HEK293 (cell line): ENCODE results near the gene SF1.
A peak's percentile ranks its signal among the peaks of the same experiment; 100 is the strongest.

Experiments
- AEBP2 ChIP-seq: fragments of 450-650 bp; formaldehyde crosslinking; IDR thresholded peaks from 2 replicates; pipeline ENCODE4 v1.5.1; 2016; ENCODE audit warnings: missing biosample characterization, missing genetic modification characterization, borderline replicate concordance
- BCL11A ChIP-seq: fragments of 450-650 bp; formaldehyde crosslinking; IDR thresholded peaks from 2 replicates; pipeline ENCODE4 v1.5.1; 2016; ENCODE audit warnings: low read depth, missing biosample characterization, missing genetic modification characterization
- GLIS1 ChIP-seq: fragments of 450-650 bp; formaldehyde crosslinking; IDR thresholded peaks from 2 replicates; pipeline ENCODE4 v1.5.1; 2016; ENCODE audit warnings: missing biosample characterization, missing genetic modification characterization
- GLIS2 ChIP-seq: fragments of 450-650 bp; formaldehyde crosslinking; IDR thresholded peaks from 2 replicates; pipeline ENCODE4 v1.5.1; 2016; ENCODE audit warnings: missing biosample characterization, missing genetic modification characterization
- HOXC10 ChIP-seq: sonication (generic); formaldehyde crosslinking; IDR thresholded peaks from 2 replicates; pipeline ENCODE4 v1.8.1; 2023; ENCODE audit warnings: mild to moderate bottlenecking, missing genetic modification reagents
- KLF7 ChIP-seq: fragments of 450-650 bp; formaldehyde crosslinking; IDR thresholded peaks from 2 replicates; pipeline ENCODE4 v1.5.1; 2016; ENCODE audit warnings: missing biosample characterization, missing genetic modification characterization, borderline replicate concordance
- KLF8 ChIP-seq: fragments of 450-650 bp; formaldehyde crosslinking; IDR thresholded peaks from 2 replicates; pipeline ENCODE4 v1.5.1; 2016; ENCODE audit warnings: missing biosample characterization, missing genetic modification characterization
- OVOL3 ChIP-seq: fragments of 450-650 bp; formaldehyde crosslinking; IDR thresholded peaks from 2 replicates; pipeline ENCODE4 v1.5.1; 2016; ENCODE audit warnings: missing biosample characterization, missing genetic modification characterization
- PRDM4 ChIP-seq: fragments of 450-650 bp; formaldehyde crosslinking; IDR thresholded peaks from 2 replicates; pipeline ENCODE4 v1.5.1; 2017; ENCODE audit warnings: missing biosample characterization, missing genetic modification characterization
- WT1 ChIP-seq: fragments of 450-650 bp; formaldehyde crosslinking; IDR thresholded peaks from 2 replicates; pipeline ENCODE4 v1.5.1; 2016; ENCODE audit warnings: missing biosample characterization, missing genetic modification characterization
- ZBTB48 ChIP-seq: fragments of 450-650 bp; formaldehyde crosslinking; IDR thresholded peaks from 2 replicates; pipeline ENCODE4 v1.5.1; 2016; ENCODE audit warnings: missing biosample characterization, missing genetic modification characterization
- ZNF16 ChIP-seq: fragments of 450-650 bp; formaldehyde crosslinking; IDR thresholded peaks from 2 replicates; pipeline ENCODE4 v1.5.1; 2016; ENCODE audit warnings: low read depth, missing biosample characterization, missing genetic modification characterization
- ZNF174 ChIP-seq: fragments of 450-650 bp; formaldehyde crosslinking; IDR thresholded peaks from 2 replicates; pipeline ENCODE4 v1.5.0; 2017; ENCODE audit warnings: missing biosample characterization, mild to moderate bottlenecking, missing genetic modification characterization
- ZNF202 ChIP-seq: fragments of 450-650 bp; formaldehyde crosslinking; IDR thresholded peaks from 2 replicates; pipeline ENCODE4 v1.5.1; 2016; ENCODE audit warnings: missing biosample characterization, missing genetic modification characterization, borderline replicate concordance
- ZNF211 ChIP-seq: fragments of 450-650 bp; formaldehyde crosslinking; IDR thresholded peaks from 2 replicates; pipeline ENCODE4 v1.5.1; 2016; ENCODE audit warnings: low read depth, missing biosample characterization, missing genetic modification characterization
- ZNF280C ChIP-seq: fragments of 450-650 bp; formaldehyde crosslinking; IDR thresholded peaks from 2 replicates; pipeline ENCODE4 v1.5.1; 2016; ENCODE audit warnings: missing biosample characterization, missing genetic modification characterization
- ZNF394 ChIP-seq: fragments of 450-650 bp; formaldehyde crosslinking; IDR thresholded peaks from 2 replicates; pipeline ENCODE4 v1.5.1; 2016; ENCODE audit warnings: missing biosample characterization, missing genetic modification characterization, mild to moderate bottlenecking, moderate library complexity, borderline replicate concordance
- ZNF398 ChIP-seq: fragments of 450-650 bp; formaldehyde crosslinking; IDR thresholded peaks from 2 replicates; pipeline ENCODE4 v1.5.1; 2017; ENCODE audit warnings: missing biosample characterization, missing genetic modification characterization
- ZNF433 ChIP-seq: fragments of 450-650 bp; formaldehyde crosslinking; IDR thresholded peaks from 2 replicates; pipeline ENCODE4 v1.5.1; 2016; ENCODE audit warnings: missing biosample characterization, missing genetic modification characterization, low read depth
- ZNF555 ChIP-seq: fragments of 450-650 bp; formaldehyde crosslinking; conservative IDR thresholded peaks from 2 replicates; pipeline ENCODE4 v1.5.1; 2017; ENCODE audit warnings: missing biosample characterization, mild to moderate bottlenecking, missing genetic modification characterization, inconsistent platforms
- ZNF580 ChIP-seq: fragments of 450-650 bp; formaldehyde crosslinking; IDR thresholded peaks from 2 replicates; pipeline ENCODE4 v1.5.1; 2016; ENCODE audit warnings: missing biosample characterization, missing genetic modification characterization
- ZNF621 ChIP-seq: fragments of 450-650 bp; formaldehyde crosslinking; IDR thresholded peaks from 2 replicates; pipeline ENCODE4 v1.5.1; 2017; ENCODE audit warnings: missing biosample characterization, missing genetic modification characterization
- ZNF654 ChIP-seq: fragments of 450-650 bp; formaldehyde crosslinking; IDR thresholded peaks from 2 replicates; pipeline ENCODE4 v1.5.1; 2016; ENCODE audit warnings: low read depth, missing biosample characterization, missing genetic modification characterization
- ZNF677 ChIP-seq: fragments of 450-650 bp; IDR thresholded peaks from 2 replicates; pipeline ENCODE4 v1.5.0; 2018; ENCODE audit warnings: missing biosample characterization, mild to moderate bottlenecking, missing genetic modification characterization, moderate library complexity
- ZNF76 ChIP-seq: fragments of 450-650 bp; formaldehyde crosslinking; IDR thresholded peaks from 2 replicates; pipeline ENCODE4; 2016; ENCODE audit warnings: low read depth, missing biosample characterization, missing genetic modification characterization, borderline replicate concordance
- ZNF768 ChIP-seq: fragments of 450-650 bp; formaldehyde crosslinking; IDR thresholded peaks from 2 replicates; pipeline ENCODE4 v1.5.1; 2018; ENCODE audit warnings: missing biosample characterization, mild to moderate bottlenecking, missing genetic modification characterization
- ZNF837 ChIP-seq: fragments of 450-650 bp; formaldehyde crosslinking; IDR thresholded peaks from 2 replicates; pipeline ENCODE4 v1.5.1; 2016; ENCODE audit warnings: missing biosample characterization, missing genetic modification characterization
- ZNF843 ChIP-seq: fragments of 450-650 bp; formaldehyde crosslinking; IDR thresholded peaks from 2 replicates; pipeline ENCODE4 v1.5.1; 2016; ENCODE audit warnings: missing biosample characterization, missing genetic modification characterization
- TF ChIP-seq, protein P1 (sequence below): fragments of 450-650 bp; formaldehyde crosslinking; IDR thresholded peaks from 2 replicates; pipeline ENCODE4 v1.5.1; 2016; ENCODE audit warnings: missing biosample characterization, missing genetic modification characterization

SF1 gene

DNA sequence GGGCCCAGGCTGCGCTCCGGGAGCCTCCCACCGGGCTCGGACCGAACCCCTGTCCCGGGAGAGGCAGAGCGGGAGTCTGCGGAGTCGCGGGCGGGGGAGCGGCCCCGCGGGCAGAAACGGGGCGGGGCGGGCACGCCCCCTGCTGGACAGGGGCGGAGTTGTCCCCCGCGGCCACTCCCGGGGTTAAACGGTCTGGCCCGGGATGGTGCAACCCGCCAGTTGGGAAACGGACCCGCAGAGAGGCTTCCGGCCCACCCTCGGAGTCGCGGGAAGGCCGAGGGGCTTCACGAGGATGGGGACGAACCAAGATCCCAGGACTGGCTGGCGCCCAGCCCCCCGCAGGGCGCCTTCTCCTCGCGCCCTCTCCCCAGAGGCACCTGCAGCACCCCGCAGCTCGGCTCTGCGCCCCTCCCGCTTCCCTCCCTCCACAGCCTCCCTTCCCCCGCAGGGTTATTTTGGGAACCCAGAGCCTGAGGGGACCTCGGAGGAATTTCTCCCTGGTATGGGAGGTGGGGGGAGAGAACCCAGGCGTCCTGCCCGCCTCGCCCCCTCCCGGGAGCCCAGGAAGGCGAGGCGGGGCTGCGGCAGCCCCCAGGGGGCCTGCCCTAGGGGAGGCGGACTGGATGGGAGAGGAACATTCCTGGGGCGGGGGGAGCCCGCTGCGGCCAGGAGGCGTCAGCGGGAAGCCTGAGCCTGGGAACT lies 35.3 kb downstream of the SF1 start (continued):
- TF ChIP-seq PRDM4 (tag by site-specific recombination) (no peak), ZNF677 (no peak), ZNF398 (tag by site-specific recombination) (peak; percentile 92), ZNF580 (tag by site-specific recombination) (0 out of 2 replicates have a peak, but pooled peaks have one; percentile 14), GLIS1 (tag by site-specific recombination) (peak; percentile 97), WT1 (peak; percentile 64), ZNF837 (no peak), ZNF555 (tag by site-specific recombination) (no peak), ZNF843 (tag by site-specific recombination) (0 out of 2 replicates have a peak, but pooled peaks have one; percentile 14), ZNF174 (no peak), KLF8 (tag by site-specific recombination) (peak; percentile 79), ZBTB48 (tag by site-specific recombination) (no peak), ZNF16 (tag by site-specific recombination) (no peak), ZNF202 (tag by site-specific recombination) (no peak), GLIS2 (tag by site-specific recombination) (peak; percentile 79), ZNF768 (no peak), ZNF280C (no peak), ZNF394 (tag by site-specific recombination) (no peak), ZNF433 (tag by site-specific recombination) (no peak), ZNF654 (tag by site-specific recombination) (peak; percentile 26; the same call in 1 of the 2 replicates), AEBP2 (tag by site-specific recombination) (no peak), KLF7 (tag by site-specific recombination) (0 out of 2 replicates have a peak, but pooled peaks have one; percentile 40), BCL11A (tag by site-specific recombination) (peak; percentile 82; the same call in 1 of the 2 replicates), ZNF76 (tag by site-specific recombination) (peak; percentile 32; the same call in 1 of the 2 replicates), ZNF211 (tag by site-specific recombination) (no peak), ZNF621 (tag by site-specific recombination) (no peak), HOXC10 (CRISPR knock-in tag) (no peak), OVOL3 (tag by site-specific recombination) (no peak)
- TF ChIP-seq, protein P1, sequence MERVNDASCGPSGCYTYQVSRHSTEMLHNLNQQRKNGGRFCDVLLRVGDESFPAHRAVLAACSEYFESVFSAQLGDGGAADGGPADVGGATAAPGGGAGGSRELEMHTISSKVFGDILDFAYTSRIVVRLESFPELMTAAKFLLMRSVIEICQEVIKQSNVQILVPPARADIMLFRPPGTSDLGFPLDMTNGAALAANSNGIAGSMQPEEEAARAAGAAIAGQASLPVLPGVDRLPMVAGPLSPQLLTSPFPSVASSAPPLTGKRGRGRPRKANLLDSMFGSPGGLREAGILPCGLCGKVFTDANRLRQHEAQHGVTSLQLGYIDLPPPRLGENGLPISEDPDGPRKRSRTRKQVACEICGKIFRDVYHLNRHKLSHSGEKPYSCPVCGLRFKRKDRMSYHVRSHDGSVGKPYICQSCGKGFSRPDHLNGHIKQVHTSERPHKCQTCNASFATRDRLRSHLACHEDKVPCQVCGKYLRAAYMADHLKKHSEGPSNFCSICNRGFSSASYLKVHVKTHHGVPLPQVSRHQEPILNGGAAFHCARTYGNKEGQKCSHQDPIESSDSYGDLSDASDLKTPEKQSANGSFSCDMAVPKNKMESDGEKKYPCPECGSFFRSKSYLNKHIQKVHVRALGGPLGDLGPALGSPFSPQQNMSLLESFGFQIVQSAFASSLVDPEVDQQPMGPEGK (tag by site-specific recombination): peak; percentile 57
